Neutrophil (primary cell): ENCODE measurements around the gene RNPS1.

Experiments
- H3K27ac ChIP-seq: fragments of 200-600 bp; sonication (generic); 2 replicates; pipeline ENCODE4 v1.5.1; 2016; ENCODE audit warnings: mild to moderate bottlenecking, moderate library complexity
- H3K27me3 ChIP-seq: fragments of 200-600 bp; sonication (generic); 2 replicates; pipeline ENCODE4 v1.6.0; 2016; ENCODE audit warnings: mild to moderate bottlenecking
- H3K36me3 ChIP-seq: fragments of 200-600 bp; sonication (generic); 2 replicates; pipeline ENCODE4 v1.5.1; 2017
- H3K4me1 ChIP-seq, 2 experiments: fragments of 200-600 bp in 1 of 2; sonication (generic) in 1 of 2; 1 replicate in 1 of 2; 2 replicates in 1 of 2; pipeline versions ENCODE4 v1.5.1 to v1.6.1; 2013 to 2016; ENCODE audit warnings: low read depth in 1 of 2, low read length in 1 of 2, mild to moderate bottlenecking in 1 of 2, moderate library complexity in 1 of 2; ENCODE audit not compliant: control insufficient read depth in 1 of 2, insufficient read depth in 1 of 2
- H3K4me3 ChIP-seq, 2 experiments: fragments of 200-600 bp in 1 of 2; sonication (generic) in 1 of 2; 1 replicate in 1 of 2; 2 replicates in 1 of 2; pipeline ENCODE4 v1.5.1; 2013 to 2016; ENCODE audit warnings: low read depth in 1 of 2, low read length in 1 of 2, mild to moderate bottlenecking in 1 of 2, moderate library complexity in 1 of 2
- H3K9me3 ChIP-seq: fragments of 200-600 bp; sonication (generic); 2 replicates; pipeline ENCODE4 v1.5.1; 2016
- TF ChIP-seq, protein P1 (sequence below): fragments of 200-600 bp; sonication (generic); IDR thresholded peaks from 2 replicates; pipeline ENCODE4 v1.5.1; 2016; ENCODE audit warnings: antibody characterized with exemption

The RNPS1 gene

GRCh38 chr16:2257726-2258125, 10.2 kb downstream of the RNPS1 start:
- TF ChIP-seq, protein P1, sequence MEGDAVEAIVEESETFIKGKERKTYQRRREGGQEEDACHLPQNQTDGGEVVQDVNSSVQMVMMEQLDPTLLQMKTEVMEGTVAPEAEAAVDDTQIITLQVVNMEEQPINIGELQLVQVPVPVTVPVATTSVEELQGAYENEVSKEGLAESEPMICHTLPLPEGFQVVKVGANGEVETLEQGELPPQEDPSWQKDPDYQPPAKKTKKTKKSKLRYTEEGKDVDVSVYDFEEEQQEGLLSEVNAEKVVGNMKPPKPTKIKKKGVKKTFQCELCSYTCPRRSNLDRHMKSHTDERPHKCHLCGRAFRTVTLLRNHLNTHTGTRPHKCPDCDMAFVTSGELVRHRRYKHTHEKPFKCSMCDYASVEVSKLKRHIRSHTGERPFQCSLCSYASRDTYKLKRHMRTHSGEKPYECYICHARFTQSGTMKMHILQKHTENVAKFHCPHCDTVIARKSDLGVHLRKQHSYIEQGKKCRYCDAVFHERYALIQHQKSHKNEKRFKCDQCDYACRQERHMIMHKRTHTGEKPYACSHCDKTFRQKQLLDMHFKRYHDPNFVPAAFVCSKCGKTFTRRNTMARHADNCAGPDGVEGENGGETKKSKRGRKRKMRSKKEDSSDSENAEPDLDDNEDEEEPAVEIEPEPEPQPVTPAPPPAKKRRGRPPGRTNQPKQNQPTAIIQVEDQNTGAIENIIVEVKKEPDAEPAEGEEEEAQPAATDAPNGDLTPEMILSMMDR = no peak
- Histone ChIP-seq H3K36me3 (peaks cover 92% of the 10 kb centered on the region), H3K9me3 (no peaks in the 10 kb centered on the region), H3K27me3 (no peaks in the 10 kb centered on the region), H3K27ac (no peak overlapping the region), H3K4me3 (no peak overlapping the region), H3K4me1 (no peaks in the 10 kb centered on the region)

- Histone ChIP-seq H3K9me3 (no peaks in the 10 kb centered on the region), H3K36me3 (peaks cover 81% of the 10 kb centered on the region), H3K4me3 (no peak overlapping the region), H3K4me1 (peaks cover 6 to 7% of the 10 kb centered on the region in 2 experiments), H3K27me3 (no peaks in the 10 kb centered on the region), H3K27ac (no peak overlapping the region)
- TF ChIP-seq, protein P1 = no peak
These were observed 11.3 kb downstream of the RNPS1 start for GRCh38 chr16:2256531-2257140.

DNA sequence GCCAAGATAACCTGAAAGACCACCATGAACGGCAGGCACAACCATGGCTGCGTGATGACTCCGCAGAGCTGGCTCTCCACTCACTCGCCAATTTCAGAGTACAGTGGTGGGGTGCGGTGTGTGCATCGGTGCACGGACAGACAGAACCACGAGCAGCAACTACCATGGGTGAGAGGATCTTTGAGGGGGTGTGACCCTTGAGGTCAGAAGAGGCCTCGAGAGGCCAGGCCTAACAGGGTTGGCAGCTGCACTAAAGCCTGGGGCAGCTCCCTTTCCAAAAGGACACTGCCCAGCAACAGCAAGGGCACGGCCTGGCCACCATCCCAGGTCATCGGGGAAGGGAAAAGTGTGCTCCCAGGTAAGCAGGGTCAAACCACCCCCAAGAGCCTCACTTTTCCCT, 14.6 kb downstream of the RNPS1 start:
- H3K27ac ChIP-seq = no peak overlapping the region
- peaks cover 54% of the 10 kb centered on the region for H3K36me3 ChIP-seq
- H3K27me3 ChIP-seq = no peaks in the 10 kb centered on the region
- H3K4me3 ChIP-seq = no peak overlapping the region
- H3K4me1 ChIP-seq = peaks cover 16 to 21% of the 10 kb centered on the region in 2 experiments
- no peaks in the 10 kb centered on the region for H3K9me3 ChIP-seq
- TF ChIP-seq, protein P1 = no peak

- TF ChIP-seq, protein P1 = no peak
- no peak overlapping the region for H3K4me3 ChIP-seq
- no peaks in the 10 kb centered on the region for H3K27me3 ChIP-seq
- H3K27ac ChIP-seq = no peak overlapping the region
- H3K36me3 ChIP-seq = peaks cover 48% of the 10 kb centered on the region
- no peaks in the 10 kb centered on the region for H3K9me3 ChIP-seq
- peaks cover 16 to 21% of the 10 kb centered on the region in 2 experiments for H3K4me1 ChIP-seq
These were observed 15.1 kb downstream of the RNPS1 start for GRCh38 chr16:2252806-2253148.

DNA sequence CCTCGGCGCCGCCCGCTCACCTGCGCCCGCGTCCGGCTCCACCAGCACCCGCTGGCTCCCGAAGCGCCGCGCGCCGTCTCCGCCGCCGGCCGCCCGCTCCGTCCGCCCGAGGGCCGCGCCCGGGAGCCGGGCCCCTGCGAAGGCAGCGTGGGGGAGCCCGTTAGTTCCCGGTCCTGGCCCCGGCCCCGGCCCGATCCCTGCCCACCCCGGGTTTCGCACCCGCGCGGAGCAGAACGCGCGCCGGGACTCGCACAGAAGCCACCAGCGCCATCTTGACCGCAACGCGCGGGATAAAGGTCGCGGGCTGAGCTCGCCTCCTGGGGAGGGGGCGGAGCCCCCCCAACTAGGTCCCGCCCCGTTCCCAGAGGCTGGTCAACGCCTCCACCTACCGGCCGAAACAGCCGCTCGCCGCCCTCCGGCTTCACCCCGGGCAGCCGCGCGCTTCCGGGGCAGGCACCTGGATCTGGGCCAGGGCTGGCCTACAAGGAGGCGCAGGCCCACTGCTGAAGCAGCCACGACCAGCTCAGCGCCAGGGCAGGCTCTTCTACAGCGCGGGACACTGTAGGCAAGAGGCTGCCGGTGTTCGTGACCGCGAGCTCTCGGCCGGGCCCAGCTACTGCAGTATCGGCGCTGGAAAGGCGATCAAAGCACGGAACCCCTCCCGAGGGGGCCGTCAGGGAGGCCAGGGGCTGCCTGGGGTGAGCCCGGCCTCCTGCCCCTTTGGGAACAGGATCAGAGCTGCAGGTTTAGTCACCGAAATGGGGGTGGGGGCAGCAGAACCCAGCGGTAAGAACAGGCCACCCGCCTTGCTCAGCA, 16.4 kb downstream of the RNPS1 start, which contains the start of gene ECI1:
Gene ECI1, minus strand, starts transcription at position 292 of the 816 bp plus-strand sequence. Its CDS starts 21 bp downstream, at position 271.
- H3K36me3 ChIP-seq = peaks cover 39% of the 10 kb centered on the region
- TF ChIP-seq, protein P1 = peak; percentile 96
- H3K4me1 ChIP-seq = peaks cover 16 to 21% of the 10 kb centered on the region in 2 experiments
- peak within 1 kb of the TSS; percentile 83 for H3K27ac ChIP-seq
- no peaks in the 10 kb centered on the region for H3K27me3 ChIP-seq
- H3K9me3 ChIP-seq = no peaks in the 10 kb centered on the region
- peak within 1 kb of the TSS; percentile 73 for H3K4me3 ChIP-seq
